Measurements from ENCODE around the gene KCNMA1.
"Not testable (repeated sequence)": the region's sequence is repeated elsewhere in the genome, so short reads cannot be mapped to it uniquely, and the experiment has no call there.

Gene KCNMA1

GRCh38 chr10:77661100-77661499 is 23.5 kb upstream of the KCNMA1 start:
- H3K4me2 ChIP-seq (ENCODE audit: low read depth, low read length, poor library complexity, severe bottlenecking): no peak overlapping the region
- no peaks in the 10 kb centered on the region for H3K27me3 ChIP-seq (ENCODE audit: low read length)
- no peak overlapping the region for H3K27ac ChIP-seq (ENCODE audit: low read depth, low read length)
- no peaks in the 10 kb centered on the region for H3F3A ChIP-seq (ENCODE audit: insufficient read depth)
- no peak for TF ChIP-seq CTCF (IDR thresholded peaks at IDR 0.05; ENCODE audit: insufficient read depth, low read length, poor library complexity, severe bottlenecking)
- no peak for TF ChIP-seq EZH2phosphoT487 (conservative IDR thresholded peaks at IDR 0.05; ENCODE audit: low read length)
- H3K79me2 ChIP-seq (ENCODE audit: insufficient read depth, low read length): no peaks in the 10 kb centered on the region
- H3K4me3 ChIP-seq (ENCODE audit: insufficient read depth, low read length, poor library complexity, severe bottlenecking): no peak overlapping the region
- H3K9me2 ChIP-seq (replicated peaks; ENCODE audit: insufficient read depth, low read length): no peaks in the 10 kb centered on the region
- H3K9ac ChIP-seq (ENCODE audit: low read length): no peak overlapping the region
- no peak overlapping the region for H2AFZ ChIP-seq (ENCODE audit: low read depth, low read length, severe bottlenecking)
- no peaks in the 10 kb centered on the region for H3K36me3 ChIP-seq (ENCODE audit: low read length)
- H4K20me1 ChIP-seq (ENCODE audit: low read depth, low read length): no peaks in the 10 kb centered on the region
- H3K9me3 ChIP-seq (ENCODE audit: insufficient read depth, low read length): no peaks in the 10 kb centered on the region

DNA sequence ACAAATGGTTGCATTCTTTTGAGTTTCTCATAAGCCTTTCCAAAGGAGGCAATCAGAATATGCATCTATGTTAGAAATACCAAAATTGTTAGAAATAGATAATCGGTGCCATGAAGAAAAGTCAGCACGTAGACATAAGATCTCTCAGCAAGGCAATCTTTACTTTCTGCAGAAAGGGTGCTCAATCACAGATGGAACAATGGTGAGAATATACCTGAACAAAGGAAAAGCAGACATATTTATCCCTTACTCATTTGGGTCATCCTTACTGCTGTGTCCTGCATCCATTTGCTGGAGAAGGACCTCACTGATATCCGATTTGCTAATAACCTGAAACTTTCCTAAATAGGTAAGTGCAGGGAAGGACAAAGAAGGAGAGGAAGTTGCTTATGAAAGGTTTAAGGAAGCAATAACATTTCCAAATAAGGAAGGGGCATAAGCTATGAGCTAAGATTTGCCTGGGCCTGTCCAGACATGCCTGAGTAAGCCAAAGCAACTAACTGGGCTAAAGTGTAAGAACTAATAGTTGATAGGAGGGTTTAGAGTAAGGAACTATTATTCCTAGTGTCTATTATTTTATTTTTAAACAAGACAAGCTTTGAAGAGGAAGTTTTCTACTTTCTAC is 21.6 kb upstream of the KCNMA1 start:
- not testable (repeated sequence) for H3F3A ChIP-seq (ENCODE audit: insufficient read depth); H3K9ac ChIP-seq (ENCODE audit: low read length); H3K4me3 ChIP-seq (ENCODE audit: insufficient read depth, low read length, poor library complexity, severe bottlenecking); H2AFZ ChIP-seq (ENCODE audit: low read depth, low read length, severe bottlenecking); H3K36me3 ChIP-seq (ENCODE audit: low read length); H3K9me2 ChIP-seq (replicated peaks; ENCODE audit: insufficient read depth, low read length); H3K4me2 ChIP-seq (ENCODE audit: low read depth, low read length, poor library complexity, severe bottlenecking); H3K27ac ChIP-seq (ENCODE audit: low read depth, low read length); H3K9me3 ChIP-seq (ENCODE audit: insufficient read depth, low read length); H4K20me1 ChIP-seq (ENCODE audit: low read depth, low read length); H3K79me2 ChIP-seq (ENCODE audit: insufficient read depth, low read length); H3K27me3 ChIP-seq (ENCODE audit: low read length)

GRCh38 chr10:77653210-77653609 is 15.6 kb upstream of the KCNMA1 start:
- H3K4me3 ChIP-seq (ENCODE audit: insufficient read depth, low read length, poor library complexity, severe bottlenecking): no peak overlapping the region
- no peaks in the 10 kb centered on the region for H3F3A ChIP-seq (ENCODE audit: insufficient read depth)
- H3K9ac ChIP-seq (ENCODE audit: low read length): no peak overlapping the region
- peaks cover 4% of the 10 kb centered on the region; the same call in 1 of the 2 replicates for H3K9me3 ChIP-seq (ENCODE audit: insufficient read depth, low read length)
- no peaks in the 10 kb centered on the region for H3K9me2 ChIP-seq (replicated peaks; ENCODE audit: insufficient read depth, low read length)
- no peaks in the 10 kb centered on the region for H3K27me3 ChIP-seq (ENCODE audit: low read length)
- no peak for TF ChIP-seq CTCF (IDR thresholded peaks at IDR 0.05; ENCODE audit: insufficient read depth, low read length, poor library complexity, severe bottlenecking)
- no peak for TF ChIP-seq EZH2phosphoT487 (conservative IDR thresholded peaks at IDR 0.05; ENCODE audit: low read length)
- peaks cover 2% of the 10 kb centered on the region; the same call in 1 of the 2 replicates for H3K36me3 ChIP-seq (ENCODE audit: low read length)
- no peak overlapping the region for H2AFZ ChIP-seq (ENCODE audit: low read depth, low read length, severe bottlenecking)
- H3K4me2 ChIP-seq (ENCODE audit: low read depth, low read length, poor library complexity, severe bottlenecking): no peak overlapping the region
- no peaks in the 10 kb centered on the region for H3K79me2 ChIP-seq (ENCODE audit: insufficient read depth, low read length)
- no peaks in the 10 kb centered on the region for H4K20me1 ChIP-seq (ENCODE audit: low read depth, low read length)
- H3K27ac ChIP-seq (ENCODE audit: low read depth, low read length): no peak overlapping the region

Data from SU-DHL-6 (cell line).